Cerebellar nuclear complex (tissue), 1 donor: ENCODE results near the gene CTNNA3.

ENCODE experiments used
- DNase-seq, 2 experiments: peaks; one replicate each; lab custom pipeline; 2025; lab: John Stamatoyannopoulos, UW

CTNNA3 gene

GRCh38 chr10:65931291-65932070 lies 1764.5 kb downstream of the CTNNA3 start:
- DNase-seq: no peak

DNA sequence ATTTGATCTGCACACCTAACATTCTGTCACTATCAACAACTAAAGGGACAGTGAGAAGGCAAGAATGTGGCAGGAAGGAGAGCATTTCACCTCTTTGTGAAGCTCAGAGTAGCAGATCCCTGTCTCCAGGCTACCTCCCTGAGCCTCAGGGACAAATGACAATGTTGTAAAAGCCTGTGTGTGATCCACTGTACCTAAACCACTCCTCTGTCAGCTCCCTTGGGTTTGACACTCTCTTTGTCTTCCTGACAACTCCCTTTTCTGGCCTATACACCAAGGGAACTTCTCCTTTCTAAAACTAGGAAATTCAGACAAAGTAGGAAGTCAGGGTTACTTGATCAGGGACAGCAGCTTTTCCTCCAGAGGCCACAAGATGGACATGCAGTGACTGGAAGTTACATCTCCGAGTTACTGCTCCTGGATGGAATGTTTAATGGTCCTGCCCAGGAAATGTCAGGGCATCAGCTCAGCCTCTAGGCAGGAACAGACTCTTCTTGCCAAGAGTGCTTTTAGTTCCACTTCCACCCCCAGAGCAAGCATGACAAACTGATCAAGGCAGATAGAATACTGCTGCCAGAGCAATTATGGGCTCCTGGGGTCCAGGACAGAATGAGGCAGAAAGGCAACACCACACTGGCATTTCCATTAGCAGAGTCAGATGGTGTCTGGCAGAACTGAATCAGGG lies 1784.7 kb downstream of the CTNNA3 start:
- no peak for DNase-seq

- no peak for DNase-seq
These were observed 1785.8 kb downstream of the CTNNA3 start for GRCh38 chr10:65910209-65910608.

DNA sequence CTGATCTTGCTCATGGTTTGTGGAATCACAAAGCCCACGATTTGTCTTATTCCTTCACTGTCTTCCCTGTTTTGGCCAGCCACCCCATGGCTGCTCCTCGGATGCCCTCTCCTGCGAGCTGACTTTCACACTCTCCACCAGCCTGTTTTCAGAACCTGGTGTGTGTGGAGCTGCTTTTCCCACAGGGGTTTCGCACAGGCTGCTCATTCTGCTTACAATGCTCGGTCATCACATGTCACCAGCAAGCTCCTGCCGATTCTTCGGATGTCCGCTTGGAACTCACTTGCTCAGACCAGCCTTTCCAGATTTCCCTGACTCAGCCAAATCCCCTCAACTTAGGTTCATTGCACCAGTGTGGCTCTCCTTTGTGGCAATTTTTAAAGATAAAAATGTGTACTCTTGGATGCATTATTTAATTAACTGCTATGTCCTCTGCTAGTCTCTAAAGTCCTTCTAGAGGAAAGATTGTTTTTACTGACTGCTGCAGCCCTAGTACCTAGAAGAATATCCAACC lies 1788.7 kb downstream of the CTNNA3 start:
- no peak for DNase-seq

GRCh38 chr10:65903620-65904019 lies 1792.4 kb downstream of the CTNNA3 start:
- no peak for DNase-seq

- no peak for DNase-seq
These were observed 1795.7 kb downstream of the CTNNA3 start for GRCh38 chr10:65900271-65900670.

DNA sequence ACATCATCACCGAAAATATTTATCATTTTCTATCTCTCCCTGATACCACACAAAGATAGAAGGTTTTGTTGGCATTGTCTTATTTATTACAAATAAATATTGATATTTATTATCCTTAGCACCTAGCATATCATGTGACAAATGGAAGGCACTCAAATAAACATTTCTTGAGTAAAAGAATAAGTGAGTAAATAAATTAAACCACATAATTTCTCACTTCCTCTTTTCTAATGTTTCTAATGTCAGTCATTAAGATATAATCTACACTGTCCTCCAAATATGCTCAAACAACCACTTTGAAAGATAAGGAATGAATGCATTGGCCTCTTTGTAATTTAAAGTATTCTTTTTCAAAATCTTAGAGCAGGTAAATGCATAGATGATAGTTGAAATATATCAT lies 1797.9 kb downstream of the CTNNA3 start:
- DNase-seq: no peak

DNA sequence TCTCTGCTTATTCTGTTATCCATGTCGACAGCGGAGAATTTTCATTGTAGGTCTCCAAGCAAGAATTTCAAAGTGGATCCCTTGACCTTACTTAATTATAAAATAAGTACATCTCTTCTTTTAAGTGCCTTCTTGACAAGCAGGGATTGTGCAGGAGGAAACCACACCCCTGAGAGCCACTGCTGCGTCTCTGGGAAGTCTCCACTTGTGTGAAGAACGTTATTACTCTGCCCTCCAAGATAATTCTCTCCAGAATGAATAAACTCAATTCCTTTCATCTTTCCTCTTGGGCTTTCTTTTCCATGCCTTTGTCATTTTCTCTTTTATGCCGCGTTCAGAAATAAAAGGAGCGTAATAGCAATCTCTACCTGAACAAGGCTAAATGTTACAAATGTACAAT lies 1801.0 kb downstream of the CTNNA3 start:
- no peak for DNase-seq

- no peak for DNase-seq
These were observed 1801.6 kb downstream of the CTNNA3 start for GRCh38 chr10:65894379-65894778.

- DNase-seq: no peak
These were observed 1802.3 kb downstream of the CTNNA3 start for GRCh38 chr10:65893676-65894075.

DNA sequence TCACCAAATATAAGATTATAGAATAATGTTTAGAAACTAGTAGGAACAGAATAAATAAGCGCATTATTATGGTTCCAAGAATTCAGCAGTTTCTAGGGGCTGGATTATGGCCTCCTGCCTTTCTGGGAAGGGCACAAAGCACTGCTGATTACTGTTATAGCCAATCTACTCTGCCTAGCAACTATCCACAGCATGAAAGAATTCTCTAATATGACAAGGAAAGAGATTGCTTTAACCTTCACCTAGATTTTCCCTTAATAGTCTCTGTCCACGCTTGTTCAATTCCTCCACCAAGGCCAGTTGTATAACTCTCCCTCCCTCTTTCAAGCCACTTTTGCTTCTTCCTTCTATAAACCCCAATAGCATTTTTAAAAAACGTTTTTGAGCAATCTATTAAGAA lies 1803.7 kb downstream of the CTNNA3 start:
- no peak for DNase-seq

DNA sequence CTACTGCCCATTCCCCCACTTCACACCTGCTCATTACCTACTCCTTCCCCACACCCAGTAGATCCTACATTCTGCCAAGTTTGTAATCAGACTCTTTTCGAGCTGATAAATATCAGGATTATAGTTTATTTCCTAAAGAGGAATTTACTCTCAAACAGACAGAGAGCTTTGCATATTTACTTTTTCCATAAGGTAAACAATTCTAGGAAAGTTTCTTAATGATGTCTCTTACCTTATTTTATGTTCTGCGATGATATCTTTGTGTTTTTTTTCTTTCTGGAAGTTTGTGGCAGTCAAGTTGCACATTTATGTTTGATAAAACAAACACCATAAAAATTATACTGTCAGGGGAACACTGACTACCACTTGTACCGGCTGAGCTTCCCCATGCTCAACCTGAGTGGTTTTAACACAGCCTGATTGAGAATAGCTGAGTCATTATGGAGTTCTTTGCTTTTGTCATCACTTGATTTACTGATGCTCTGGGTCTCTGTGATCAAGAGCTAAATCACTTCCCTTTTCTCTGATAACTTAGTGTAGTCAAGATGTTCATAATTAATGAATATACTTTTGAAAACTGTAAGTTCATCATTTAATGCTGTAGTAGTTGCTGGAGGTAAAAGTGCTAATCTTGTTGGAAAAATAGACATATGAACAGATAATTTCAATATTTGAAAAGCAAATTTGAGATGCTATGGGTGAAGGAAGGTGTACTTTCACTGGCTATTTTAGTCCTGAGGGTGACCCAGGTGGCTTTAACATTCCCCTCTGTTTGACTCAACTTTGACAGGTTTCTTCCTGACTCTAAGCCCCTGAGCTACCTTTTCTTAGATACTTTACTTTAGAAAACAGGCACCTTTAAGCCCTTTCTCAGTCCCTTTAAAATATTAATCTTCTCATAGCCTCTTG lies 1804.7 kb downstream of the CTNNA3 start:
- DNase-seq: no peak

- DNase-seq: no peak
These were observed 1831.5 kb downstream of the CTNNA3 start for GRCh38 chr10:65864529-65864928.

DNA sequence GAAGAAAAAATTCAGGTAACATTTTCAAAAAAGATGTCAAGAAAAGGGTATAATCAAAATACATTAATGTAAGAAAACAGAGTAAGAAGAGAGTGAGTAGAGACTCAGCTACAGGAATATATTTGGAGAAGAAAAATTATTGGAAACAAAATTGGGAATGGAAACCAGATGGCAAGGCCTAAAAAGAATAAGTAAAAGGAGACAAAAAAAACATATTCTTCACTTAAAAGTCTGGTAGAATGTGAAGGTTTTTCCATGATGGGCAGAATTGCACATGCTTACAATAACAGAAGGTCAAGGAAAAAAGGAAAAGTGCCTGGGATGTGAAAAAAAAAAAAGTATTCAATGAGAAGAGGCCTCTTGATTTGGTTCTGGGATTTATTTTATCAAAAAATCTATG lies 1832.0 kb downstream of the CTNNA3 start:
- no peak for DNase-seq
